GM19324 (cell line): ENCODE data around the gene RHBG.

ENCODE experiments used
- ATAC-seq: cut with Tn5 transposase; IDR thresholded peaks from one replicate; pipeline ENCODE4 v1.9.1; 2021; ENCODE audit warnings: mild to moderate bottlenecking, moderate library complexity; ENCODE audit not compliant: unreplicated experiment, low FRiP score

RHBG gene

GRCh38 chr1:156385534-156386031, 16.6 kb downstream of the RHBG start:
- no peak for ATAC-seq

GRCh38 chr1:156386134-156386901, 17.3 kb downstream of the RHBG start:
- no peak for ATAC-seq

DNA sequence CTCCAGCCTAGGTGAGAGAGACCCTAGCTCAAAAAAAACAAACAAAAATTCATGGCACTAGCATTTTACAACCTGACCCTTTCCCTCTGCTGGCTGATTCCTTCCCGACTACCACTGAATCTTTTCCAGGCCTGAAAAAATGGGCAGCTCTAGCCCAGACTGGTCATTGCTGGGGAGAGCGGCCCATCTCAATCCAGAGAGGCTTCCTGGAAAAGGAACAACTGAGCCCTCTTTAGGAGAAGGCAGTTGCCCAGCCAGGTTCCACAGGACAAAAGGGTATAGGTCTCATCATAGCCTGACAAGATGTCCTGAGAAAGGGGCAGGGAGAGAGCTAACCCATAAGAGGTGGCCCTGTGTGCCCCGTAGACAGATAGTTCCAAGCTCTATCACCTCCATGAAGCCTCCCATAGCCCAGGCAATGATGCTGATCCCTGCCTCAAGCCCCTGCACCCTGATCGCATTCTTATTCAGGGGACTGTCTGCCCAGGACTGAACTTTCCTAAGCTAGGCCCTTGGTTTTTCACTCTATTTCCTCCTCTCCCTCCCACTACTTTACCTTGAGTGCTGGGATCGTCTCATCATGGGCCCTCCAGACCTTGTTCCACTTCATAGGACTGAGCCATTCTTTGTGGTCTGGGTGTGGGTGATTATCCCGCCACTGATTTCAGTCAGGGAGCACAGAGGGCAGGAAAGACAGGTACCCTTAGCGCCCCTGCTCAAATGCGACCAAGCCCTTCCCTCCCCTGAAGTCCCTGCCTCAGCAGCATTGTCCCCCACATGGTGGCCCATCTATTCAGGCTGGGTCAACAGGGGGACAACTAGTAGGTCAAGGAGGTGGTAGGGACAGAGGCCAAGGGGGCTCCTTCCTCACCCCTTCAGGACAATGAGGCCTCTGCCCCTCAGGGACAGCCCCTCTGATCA, 18.2 kb downstream of the RHBG start:
- ATAC-seq: no peak

DNA sequence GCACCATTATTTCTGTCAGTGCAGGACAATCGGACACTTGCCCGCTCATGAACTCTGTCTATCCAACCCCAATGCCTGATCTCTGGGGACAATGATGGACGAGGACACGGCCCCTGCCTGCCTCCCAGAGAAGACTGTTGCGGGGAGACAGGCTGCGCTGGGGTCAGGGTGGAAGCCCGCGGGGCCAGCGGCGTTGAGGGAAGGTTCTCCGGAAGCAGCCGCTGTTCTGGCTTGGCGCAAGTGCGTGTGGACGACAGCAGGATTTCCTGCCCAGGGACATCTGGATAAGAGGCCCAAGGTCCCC, 18.8 kb downstream of the RHBG start:
- no peak for ATAC-seq

DNA sequence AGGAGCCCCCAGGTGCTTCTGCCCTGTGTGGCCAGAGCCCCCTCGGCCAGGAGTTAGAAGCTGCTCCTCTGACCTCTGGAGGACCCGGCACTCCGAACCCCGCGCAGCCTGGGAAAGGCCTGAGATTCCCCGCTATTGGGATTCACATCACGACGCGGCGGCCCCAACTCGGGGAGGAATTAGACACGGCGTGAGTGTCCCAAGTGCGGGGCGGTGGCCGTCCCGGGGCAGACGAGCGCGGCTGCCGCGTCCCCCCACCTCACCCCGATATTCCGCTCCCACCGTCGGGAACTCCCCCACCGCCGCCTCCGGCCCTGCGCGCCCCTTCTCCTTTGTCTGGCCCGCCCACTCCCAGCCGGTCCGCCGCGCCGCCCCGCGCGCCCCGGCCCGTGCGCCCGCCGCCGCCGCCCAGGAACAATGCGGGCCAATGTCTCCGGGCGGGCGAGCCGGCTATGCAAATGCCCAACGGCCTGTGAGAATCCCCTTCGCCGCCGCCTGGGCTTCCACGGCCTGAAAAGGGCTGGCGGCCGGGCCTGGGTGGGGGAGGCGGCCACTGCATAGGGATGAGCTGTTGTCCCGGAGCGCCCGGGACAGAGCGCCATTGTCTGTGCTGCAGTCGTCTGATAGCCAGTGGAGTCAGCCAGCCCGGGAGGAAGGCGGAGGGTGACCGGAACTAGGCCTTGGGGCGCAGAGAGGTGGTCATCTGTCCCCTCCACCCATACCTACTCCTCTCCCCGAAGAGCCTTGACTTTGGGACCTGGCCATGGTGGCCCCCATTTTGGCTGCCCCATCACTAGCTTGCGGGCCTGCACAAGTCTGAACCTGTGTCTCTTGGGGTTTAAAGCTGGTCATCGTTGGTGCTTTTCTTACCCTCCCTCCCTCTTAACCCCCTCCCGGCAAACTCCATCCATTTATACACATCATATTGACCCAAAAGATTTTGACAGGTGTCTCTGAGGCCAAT, 19.4 kb downstream of the RHBG start:
- no peak for ATAC-seq

DNA sequence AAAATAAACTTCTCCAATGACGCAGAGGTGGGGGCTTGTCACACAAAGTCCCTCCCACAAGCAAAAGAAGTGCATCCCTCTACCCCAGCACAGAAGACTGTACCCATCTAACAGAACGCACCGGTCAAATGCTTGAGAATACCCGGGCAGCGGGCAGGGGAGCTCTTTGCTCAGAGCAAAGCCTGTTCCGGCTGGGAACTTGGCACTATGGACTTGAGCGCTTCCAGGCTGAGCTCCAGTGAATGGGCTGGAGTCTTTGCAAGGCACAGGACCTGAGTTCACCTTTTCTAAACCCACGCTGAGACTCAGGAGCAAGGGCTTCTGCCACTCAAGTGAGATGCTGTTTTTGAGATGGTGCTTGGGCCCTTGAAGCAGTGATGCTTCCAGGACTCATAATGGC, 20.3 kb downstream of the RHBG start:
- ATAC-seq: no peak

GRCh38 chr1:156390469-156391365, 21.7 kb downstream of the RHBG start:
- no peak for ATAC-seq

- no peak for ATAC-seq
These were observed 22.3 kb downstream of the RHBG start for GRCh38 chr1:156391366-156391677.

GRCh38 chr1:156391701-156392100, 22.7 kb downstream of the RHBG start:
- ATAC-seq: no peak

DNA sequence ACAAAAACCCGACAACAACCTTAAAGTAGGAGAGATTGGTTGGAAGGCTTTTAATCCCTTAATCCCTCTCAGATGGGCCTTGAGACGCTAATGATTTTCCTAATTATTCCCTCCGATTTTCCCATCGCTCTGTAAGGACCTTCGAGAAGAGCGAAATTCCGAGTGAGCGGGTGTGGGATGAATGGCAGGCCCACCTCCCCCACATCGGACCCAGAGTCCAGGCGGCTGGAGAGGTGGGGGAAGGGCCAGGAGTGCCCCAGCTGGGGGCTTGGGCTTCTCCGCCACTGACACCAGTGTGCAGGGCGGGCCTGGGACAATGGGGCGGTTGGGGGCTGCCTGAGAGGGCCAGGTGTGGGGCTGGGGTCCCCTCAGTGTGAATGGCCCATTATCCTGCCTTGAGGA, 23.4 kb downstream of the RHBG start:
- ATAC-seq: no peak

DNA sequence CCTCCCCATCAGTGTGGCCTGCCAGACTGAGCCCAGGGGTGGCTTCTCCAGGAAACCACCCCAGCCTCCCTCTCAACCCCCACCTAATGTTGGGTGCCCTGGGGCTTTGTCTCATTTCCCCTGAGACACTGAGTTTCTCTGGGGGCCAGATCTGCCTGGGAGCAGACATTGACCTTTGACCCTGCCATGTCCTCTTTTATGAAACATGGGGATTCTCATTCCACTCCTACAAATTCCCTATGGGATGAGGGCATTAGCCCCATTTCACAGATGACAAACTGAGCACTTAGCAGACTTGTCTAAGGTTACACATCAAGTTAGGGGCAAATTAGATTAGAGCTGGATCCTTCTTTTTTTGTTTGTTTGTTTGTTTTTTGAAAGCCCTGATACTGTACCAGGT, 24.1 kb downstream of the RHBG start:
- ATAC-seq: no peak

DNA sequence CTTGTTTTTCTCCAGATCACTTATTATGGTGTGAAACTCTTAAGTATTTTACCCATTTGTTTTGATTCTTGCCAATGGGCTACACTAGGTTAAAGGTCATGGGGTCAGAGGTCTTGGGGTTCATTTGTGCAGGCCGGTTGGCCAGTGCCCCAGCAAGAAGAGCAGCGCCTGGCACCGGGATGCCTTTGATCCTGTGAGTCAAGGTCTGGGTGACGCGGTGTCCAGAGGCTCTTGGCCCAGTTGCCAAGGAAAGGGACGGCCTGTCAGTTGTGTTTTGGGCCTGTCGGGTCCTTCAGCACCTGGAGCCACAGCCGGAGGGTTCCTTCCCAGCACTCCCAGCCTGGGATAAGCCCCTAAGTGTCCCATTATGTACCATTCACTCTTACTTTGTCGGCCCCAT, 25.1 kb downstream of the RHBG start:
- ATAC-seq: no peak

GRCh38 chr1:156394835-156395461, 25.9 kb downstream of the RHBG start:
- no peak for ATAC-seq

GRCh38 chr1:156399355-156400125, 30.5 kb downstream of the RHBG start:
- ATAC-seq: no peak

DNA sequence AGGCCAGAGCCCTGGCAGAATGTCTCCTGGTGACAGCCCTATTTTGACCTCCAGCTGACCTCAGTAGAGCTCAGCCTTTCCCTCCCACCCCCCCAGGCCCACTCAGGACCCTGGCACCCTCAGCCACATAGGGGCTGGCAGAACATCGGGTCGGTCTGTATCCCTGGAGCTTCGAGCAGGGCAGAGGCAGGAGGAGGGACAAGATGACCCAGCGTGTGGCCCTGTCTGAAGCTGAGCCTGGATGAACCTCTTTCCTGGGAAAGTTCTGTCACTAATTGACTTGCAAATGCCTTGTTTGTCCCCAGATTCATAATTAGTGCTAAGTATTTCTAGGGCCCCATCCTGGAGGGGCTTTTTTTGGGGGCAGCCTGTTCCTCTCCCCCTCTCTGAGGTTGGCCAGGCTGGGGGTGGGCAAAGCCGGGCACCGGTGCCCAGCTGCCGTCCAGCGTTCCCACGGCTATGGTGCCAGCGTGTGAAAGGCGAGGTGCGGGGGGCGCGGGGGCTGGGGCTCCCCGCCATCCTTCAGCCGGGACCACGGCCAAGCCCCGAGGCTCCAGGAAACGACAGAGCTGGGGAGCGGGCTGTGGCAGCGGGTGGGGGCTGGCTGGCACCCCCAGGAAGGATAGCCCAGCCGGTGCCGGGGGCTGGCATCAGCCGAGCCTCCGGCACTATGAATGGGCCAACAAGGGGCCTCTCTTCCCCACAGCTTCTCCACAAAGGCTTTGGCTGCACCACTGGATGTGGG, 31.4 kb downstream of the RHBG start:
- no peak for ATAC-seq

GRCh38 chr1:156401041-156401574, 32.1 kb downstream of the RHBG start:
- no peak for ATAC-seq

- no peak for ATAC-seq
These were observed 32.7 kb downstream of the RHBG start for GRCh38 chr1:156401681-156402081.
